ENCODE results near the gene IQGAP2. TPM values are rescaled to one million over a fixed set of nuclear protein-coding genes. Genes with fewer than 3 reads are reported as not detected.

IQGAP2 gene
- total RNA-seq, 6 donors from 2014 or later = 24.3 to 57.6 (median 28.9) TPM

DNA sequence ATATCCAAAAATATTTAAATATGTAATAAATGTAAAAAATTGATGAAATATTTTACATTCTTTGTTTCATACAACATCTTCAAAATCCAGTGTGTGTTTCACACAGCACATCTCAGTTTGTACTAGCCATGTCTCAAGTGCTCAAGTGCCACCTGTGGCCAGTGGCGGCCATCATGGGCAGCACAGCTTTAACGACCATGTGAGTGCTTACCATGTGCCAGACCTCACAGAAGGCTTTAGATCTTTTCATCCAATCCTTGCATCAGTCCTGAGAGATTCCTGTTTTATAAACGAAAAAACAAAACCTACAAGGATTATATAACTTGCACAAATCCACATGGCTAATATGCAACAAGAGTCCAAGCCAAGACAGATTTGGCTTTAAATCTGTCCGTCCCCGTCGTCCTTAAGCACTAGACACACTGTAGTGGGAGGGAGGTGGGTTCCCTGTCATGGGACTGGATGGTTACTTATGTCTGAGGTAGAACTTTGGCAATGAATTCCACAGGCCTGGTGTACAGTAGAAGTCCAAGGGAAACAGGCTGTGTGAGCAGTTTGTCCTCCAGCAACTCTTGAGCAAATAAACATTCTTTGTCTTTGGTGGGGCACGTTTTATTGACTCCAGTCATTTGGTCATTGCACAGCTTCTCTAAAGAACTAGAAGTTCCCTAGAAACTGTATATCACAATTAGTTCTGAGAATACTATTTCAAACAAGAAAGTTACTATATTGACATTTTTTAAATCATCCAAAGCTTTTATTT, 287.8 kb downstream of the IQGAP2 start:
- peak in 1 of 2 donors; percentile 47 for ATAC-seq (ENCODE audit: low FRiP score in 2 of 2)
- TF ChIP-seq POLR2A (IDR thresholded peaks at IDR 0.05) = no peak
- no peak for TF ChIP-seq POLR2AphosphoS5 (IDR thresholded peaks at IDR 0.05)
- TF ChIP-seq, protein P1, sequence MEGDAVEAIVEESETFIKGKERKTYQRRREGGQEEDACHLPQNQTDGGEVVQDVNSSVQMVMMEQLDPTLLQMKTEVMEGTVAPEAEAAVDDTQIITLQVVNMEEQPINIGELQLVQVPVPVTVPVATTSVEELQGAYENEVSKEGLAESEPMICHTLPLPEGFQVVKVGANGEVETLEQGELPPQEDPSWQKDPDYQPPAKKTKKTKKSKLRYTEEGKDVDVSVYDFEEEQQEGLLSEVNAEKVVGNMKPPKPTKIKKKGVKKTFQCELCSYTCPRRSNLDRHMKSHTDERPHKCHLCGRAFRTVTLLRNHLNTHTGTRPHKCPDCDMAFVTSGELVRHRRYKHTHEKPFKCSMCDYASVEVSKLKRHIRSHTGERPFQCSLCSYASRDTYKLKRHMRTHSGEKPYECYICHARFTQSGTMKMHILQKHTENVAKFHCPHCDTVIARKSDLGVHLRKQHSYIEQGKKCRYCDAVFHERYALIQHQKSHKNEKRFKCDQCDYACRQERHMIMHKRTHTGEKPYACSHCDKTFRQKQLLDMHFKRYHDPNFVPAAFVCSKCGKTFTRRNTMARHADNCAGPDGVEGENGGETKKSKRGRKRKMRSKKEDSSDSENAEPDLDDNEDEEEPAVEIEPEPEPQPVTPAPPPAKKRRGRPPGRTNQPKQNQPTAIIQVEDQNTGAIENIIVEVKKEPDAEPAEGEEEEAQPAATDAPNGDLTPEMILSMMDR (IDR thresholded peaks at IDR 0.05) = no peak
- no peak for TF ChIP-seq EP300 (IDR thresholded peaks at IDR 0.05)
- H3K27ac ChIP-seq = no peak overlapping the region

DNA sequence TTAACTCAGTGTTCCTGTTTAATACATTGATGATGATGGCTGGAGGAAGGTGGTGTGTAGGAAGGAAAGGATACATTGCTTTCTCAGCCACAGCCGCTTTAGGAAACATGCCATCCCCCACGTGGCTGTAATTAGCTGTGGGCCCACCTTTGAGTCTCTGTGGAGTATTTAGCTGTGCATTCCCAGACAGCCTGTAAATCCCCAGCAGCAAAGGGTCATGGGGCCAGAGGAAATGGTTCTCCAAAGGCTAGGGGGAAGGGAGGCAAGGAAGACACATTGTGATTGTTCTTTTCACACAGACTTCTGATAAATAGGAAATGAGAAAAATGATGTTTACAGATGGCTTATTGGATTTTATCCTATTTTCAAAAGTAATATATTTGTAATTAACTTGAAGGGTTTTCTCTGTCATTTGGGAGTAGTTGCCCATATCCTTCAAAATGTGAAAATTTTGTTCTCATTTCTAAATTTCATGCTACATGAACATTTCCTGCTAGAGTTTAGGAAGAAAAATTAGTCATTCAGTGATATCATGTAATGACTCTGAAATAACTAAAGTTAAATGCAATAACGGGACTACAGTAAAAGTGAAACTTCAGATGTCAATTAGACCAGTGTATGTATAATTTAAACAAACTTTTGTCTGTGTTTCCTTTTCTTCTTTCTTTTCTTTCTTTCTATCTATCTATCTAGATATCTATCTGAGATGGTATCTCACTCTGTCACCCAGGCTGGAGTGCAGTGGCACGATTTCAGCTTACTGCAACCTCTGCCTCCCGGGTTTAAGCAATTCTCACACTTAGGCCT, 288.6 kb downstream of the IQGAP2 start:
- no peak for DNase-seq
- Histone ChIP-seq H3K4me1 (peaks cover 0 to 19% (median 3%) of the 10 kb centered on the region in 4 donors), H3K36me3 (no peaks in the 10 kb centered on the region), H3K9me3 (no peaks in the 10 kb centered on the region), H3K27me3 (no peaks in the 10 kb centered on the region), H3K4me3 (no peak overlapping the region), H3K27ac (no peak overlapping the region)
- TF ChIP-seq POLR2AphosphoS5 (IDR thresholded peaks at IDR 0.05) (no peak), EP300 (IDR thresholded peaks at IDR 0.05) (no peak), POLR2A (IDR thresholded peaks at IDR 0.05) (no peak)
- TF ChIP-seq, protein P1 (IDR thresholded peaks at IDR 0.05) = no peak
- WGBS, 2 donors = 47 to 50% methylated on average over 5 of the region's 5 CpGs
- peak in 1 of 2 donors; percentile 36 for ATAC-seq (ENCODE audit: low FRiP score in 2 of 2)

More for the DNA sequence above, 287.8 kb downstream of the IQGAP2 start:
- DNase-seq = no peak
- 84% methylated on average over 7 of the region's 7 CpGs for WGBS, 2 donors
- Histone ChIP-seq H3K36me3 (no peaks in the 10 kb centered on the region), H3K4me3 (no peak overlapping the region), H3K9me3 (no peaks in the 10 kb centered on the region), H3K4me1 (peaks cover 0 to 13% (median 3%) of the 10 kb centered on the region in 4 donors), H3K27me3 (no peaks in the 10 kb centered on the region)

DNA sequence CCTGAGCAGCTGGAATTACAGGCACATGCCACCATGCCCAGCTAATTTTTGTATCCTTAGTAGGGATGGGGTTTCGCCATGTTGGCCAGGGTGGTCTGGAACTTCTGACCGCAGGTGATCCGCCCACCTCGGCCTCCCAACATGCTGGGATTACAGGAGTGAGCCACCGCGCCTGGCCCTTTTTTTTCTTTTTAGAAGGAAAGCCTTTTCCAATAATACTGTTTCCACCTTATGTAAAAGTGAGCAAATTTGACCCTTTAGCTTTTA, 289.1 kb downstream of the IQGAP2 start:
- ATAC-seq (ENCODE audit: low FRiP score in 2 of 2) = no peak
- Histone ChIP-seq H3K4me3 (no peak overlapping the region), H3K27ac (no peak overlapping the region), H3K9me3 (no peaks in the 10 kb centered on the region), H3K27me3 (no peaks in the 10 kb centered on the region), H3K4me1 (peaks cover 0 to 19% (median 3%) of the 10 kb centered on the region in 4 donors), H3K36me3 (no peaks in the 10 kb centered on the region)
- no peak for DNase-seq
- TF ChIP-seq POLR2A (IDR thresholded peaks at IDR 0.05) (no peak), POLR2AphosphoS5 (IDR thresholded peaks at IDR 0.05) (no peak), EP300 (IDR thresholded peaks at IDR 0.05) (no peak)
- TF ChIP-seq, protein P1 (IDR thresholded peaks at IDR 0.05) = no peak
- 96 to 97% methylated on average over 6 of the region's 6 CpGs for WGBS, 2 donors

DNA sequence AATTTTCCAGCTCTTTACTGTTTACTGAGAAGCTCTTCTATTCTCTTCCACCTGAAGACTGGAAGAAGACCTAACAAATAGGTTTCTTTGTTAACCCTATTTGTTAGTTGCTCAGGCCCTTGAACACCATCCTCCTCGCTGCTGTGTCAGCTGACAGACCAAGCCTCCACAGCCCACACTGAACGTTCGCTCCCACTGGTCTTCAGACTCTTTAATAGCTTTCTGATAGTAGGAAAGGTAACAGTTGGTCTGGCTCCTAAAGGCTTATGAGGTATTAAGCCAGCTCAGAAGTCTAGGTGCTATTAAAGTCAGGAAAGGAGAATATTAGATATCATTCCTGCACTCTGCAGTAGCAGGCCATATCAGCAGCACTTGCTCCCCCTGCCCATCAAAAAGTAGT, 289.6 kb downstream of the IQGAP2 start:
- DNase-seq (no peak), ATAC-seq (ENCODE audit: low FRiP score in 2 of 2) (no peak)
- 96 to 97% methylated on average over 3 of the region's 3 CpGs for WGBS, 2 donors
- Histone ChIP-seq H3K36me3 (no peaks in the 10 kb centered on the region), H3K27me3 (no peaks in the 10 kb centered on the region), H3K4me1 (peaks cover 0 to 19% (median 3%) of the 10 kb centered on the region in 4 donors), H3K4me3 (no peak overlapping the region), H3K27ac (no peak overlapping the region), H3K9me3 (no peaks in the 10 kb centered on the region)
- TF ChIP-seq POLR2AphosphoS5 (IDR thresholded peaks at IDR 0.05) = no peak
- no peak for TF ChIP-seq POLR2A (IDR thresholded peaks at IDR 0.05)

DNA sequence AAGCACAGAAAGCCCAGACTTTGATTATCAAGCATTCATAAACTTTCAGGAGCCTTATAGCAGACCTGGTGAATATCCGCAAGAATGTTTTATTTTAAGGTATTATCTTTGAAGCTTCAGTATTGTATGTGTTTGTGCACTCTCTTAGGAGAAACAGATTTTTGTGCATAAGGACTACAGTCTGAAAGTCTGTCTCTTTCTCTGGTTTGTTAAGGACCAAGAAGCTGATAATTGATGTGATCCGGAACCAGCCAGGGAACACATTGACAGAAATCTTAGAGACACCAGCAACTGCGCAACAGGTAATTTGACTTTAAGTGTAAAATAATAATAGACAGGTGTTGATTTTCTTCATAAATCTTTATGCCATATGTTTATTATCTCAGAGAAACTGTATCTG, 290.1 kb downstream of the IQGAP2 start:
- WGBS, 2 donors = 96 to 100% methylated on average over 3 of the region's 3 CpGs
- ATAC-seq (ENCODE audit: low FRiP score in 2 of 2) (no peak), DNase-seq (no peak)
- peaks cover 0 to 19% (median 3%) of the 10 kb centered on the region in 4 donors for H3K4me1 ChIP-seq
- TF ChIP-seq, protein P1 (IDR thresholded peaks at IDR 0.05) = no peak
- TF ChIP-seq POLR2AphosphoS5 (IDR thresholded peaks at IDR 0.05) = no peak
- TF ChIP-seq POLR2A (IDR thresholded peaks at IDR 0.05) = no peak
- TF ChIP-seq EP300 (IDR thresholded peaks at IDR 0.05) = no peak
- no peak overlapping the region for H3K27ac ChIP-seq
- no peak overlapping the region for H3K4me3 ChIP-seq
- no peaks in the 10 kb centered on the region for H3K9me3 ChIP-seq
- H3K27me3 ChIP-seq = no peaks in the 10 kb centered on the region
- H3K36me3 ChIP-seq = no peaks in the 10 kb centered on the region
